Tibial artery (tissue), 4 donors: ENCODE results near the gene SLC5A5.

Source experiments
- DNase-seq, 2 donors: peaks; one replicate each; pipeline ENCODE4 v3.0.0-alpha.2; 2019
- H3K27ac ChIP-seq, 2 donors: fragments of 200-600 bp; sonication (generic) in 1 of 2; 1 replicate in 1 of 2; 2 replicates in 1 of 2; pipeline ENCODE4 v1.5.1; 2018 to 2019; ENCODE audit warnings: mild to moderate bottlenecking in 1 of 2
- H3K27me3 ChIP-seq, 2 donors: fragments of 200-600 bp; sonication (generic) in 1 of 2; one replicate each; pipeline versions ENCODE4 v1.5.1 to v1.6.0; 2016 to 2019
- H3K36me3 ChIP-seq, 3 donors: fragments of 200-600 bp; sonication (generic) in 2 of 3; one replicate each; pipeline ENCODE4 v1.5.1; 2016 to 2019; ENCODE audit warnings: mild to moderate bottlenecking in 2 of 3
- H3K4me1 ChIP-seq, 4 donors: fragments of 200-600 bp; sonication (generic) in 2 of 4; 1 replicate in 3 of 4; 2 replicates in 1 of 4; pipeline ENCODE4 v1.5.1; 2016 to 2019
- H3K4me3 ChIP-seq, 2 donors: fragments of 200-600 bp; sonication (generic) in 1 of 2; 1 replicate in 1 of 2; 2 replicates in 1 of 2; pipeline ENCODE4 v1.5.1; 2018 to 2019; ENCODE audit warnings: mild to moderate bottlenecking in 2 of 2
- H3K9me3 ChIP-seq, 3 donors: fragments of 200-600 bp; sonication (generic) in 1 of 3; one replicate each; pipeline ENCODE4 v1.5.1; 2016 to 2019
- intact Hi-C: fragments of 100-400 bp; cut with DNase I; formaldehyde crosslinking; loops from one replicate; pipeline ENCODE4 v1.15.0; 2023; ENCODE audit warnings: low total_unique reads
- TF ChIP-seq, protein P1 (sequence below), 2 experiments: fragments of 200-600 bp in 1 of 2; fragments of 450-650 bp in 1 of 2; IDR thresholded peaks; one replicate each; pipeline ENCODE4 v1.5.1; 2017 to 2019; ENCODE audit warnings: antibody characterized with exemption in 2 of 2, mild to moderate bottlenecking in 1 of 2, moderate library complexity in 1 of 2

SLC5A5 gene

DNA sequence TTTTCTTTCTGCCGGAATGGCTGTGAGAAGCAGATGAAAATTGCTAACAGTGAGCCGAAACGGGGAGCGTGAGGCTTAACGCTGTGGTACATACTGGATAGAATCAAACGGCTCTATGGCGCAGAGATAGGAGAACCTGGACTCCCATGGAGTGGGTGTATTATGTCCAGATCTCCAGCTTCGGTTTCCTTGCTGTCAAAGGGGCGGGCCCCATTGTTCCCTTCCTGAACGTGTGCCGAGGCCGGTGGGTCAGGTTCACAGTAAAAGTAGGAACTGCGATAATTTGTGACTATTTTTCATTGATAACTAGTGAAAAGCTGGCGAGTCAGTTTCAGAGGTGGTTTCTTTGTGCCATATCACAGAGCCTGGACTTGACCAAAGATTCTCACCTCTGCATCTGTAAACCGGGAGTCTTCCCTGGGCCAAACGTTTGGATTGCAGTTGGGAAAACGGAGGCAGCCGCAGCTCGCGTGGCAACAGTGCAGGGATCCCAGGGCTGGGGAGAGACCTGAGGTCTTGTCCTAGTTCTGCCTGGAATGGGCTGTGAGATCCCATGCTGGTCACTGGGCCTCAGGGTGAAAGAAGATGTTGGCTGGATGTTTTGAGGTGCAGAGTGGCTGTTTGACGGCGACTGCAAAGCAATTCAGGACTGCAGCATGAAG is 11.3 kb upstream of the SLC5A5 start:
- peak overlapping the region; percentile 83 to 87 for H3K27ac ChIP-seq
- H3K27me3 ChIP-seq: no peaks in the 10 kb centered on the region
- H3K9me3 ChIP-seq: no peaks in the 10 kb centered on the region
- intact Hi-C loops: loop anchor here (5.0 kb wide), 1 partner anchor 137 kb away; no protein-coding TSS in a partner anchor
- peak overlapping the region; percentile 77 to 85 for H3K4me3 ChIP-seq
- TF ChIP-seq, protein P1, sequence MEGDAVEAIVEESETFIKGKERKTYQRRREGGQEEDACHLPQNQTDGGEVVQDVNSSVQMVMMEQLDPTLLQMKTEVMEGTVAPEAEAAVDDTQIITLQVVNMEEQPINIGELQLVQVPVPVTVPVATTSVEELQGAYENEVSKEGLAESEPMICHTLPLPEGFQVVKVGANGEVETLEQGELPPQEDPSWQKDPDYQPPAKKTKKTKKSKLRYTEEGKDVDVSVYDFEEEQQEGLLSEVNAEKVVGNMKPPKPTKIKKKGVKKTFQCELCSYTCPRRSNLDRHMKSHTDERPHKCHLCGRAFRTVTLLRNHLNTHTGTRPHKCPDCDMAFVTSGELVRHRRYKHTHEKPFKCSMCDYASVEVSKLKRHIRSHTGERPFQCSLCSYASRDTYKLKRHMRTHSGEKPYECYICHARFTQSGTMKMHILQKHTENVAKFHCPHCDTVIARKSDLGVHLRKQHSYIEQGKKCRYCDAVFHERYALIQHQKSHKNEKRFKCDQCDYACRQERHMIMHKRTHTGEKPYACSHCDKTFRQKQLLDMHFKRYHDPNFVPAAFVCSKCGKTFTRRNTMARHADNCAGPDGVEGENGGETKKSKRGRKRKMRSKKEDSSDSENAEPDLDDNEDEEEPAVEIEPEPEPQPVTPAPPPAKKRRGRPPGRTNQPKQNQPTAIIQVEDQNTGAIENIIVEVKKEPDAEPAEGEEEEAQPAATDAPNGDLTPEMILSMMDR (IDR thresholded peaks at IDR 0.05): no peak
- H3K36me3 ChIP-seq: peaks cover 34 to 42% (median 41%) of the 10 kb centered on the region in 3 donors
- H3K4me1 ChIP-seq: peaks cover 5 to 30% (median 18%) of the 10 kb centered on the region in 4 donors
- DNase-seq: no peak

DNA sequence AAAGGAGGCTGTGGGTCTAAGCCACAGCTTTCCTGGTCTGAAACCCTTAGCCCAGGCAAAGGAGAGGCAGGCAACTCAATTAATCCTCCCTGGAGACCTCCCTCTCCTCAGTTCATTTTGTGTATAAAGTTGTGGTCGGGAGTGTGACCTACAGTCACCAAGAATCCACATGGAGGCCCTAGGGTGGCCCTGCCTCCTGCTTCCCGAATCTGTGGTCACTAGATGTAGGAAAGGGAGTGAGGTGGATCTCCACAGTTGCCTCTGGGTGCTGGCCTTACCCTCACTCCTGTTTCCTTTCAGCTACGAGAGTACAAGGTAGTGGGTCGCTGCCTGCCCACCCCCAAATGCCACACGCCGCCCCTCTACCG is 10.8 kb upstream of the SLC5A5 start:
- intact Hi-C loops: loop anchor here (5.0 kb wide), 1 partner anchor 136 kb away; no protein-coding TSS in a partner anchor
- H3K9me3 ChIP-seq: no peaks in the 10 kb centered on the region
- no peak for DNase-seq
- H3K4me3 ChIP-seq: peak overlapping the region; percentile 77 to 85
- peaks cover 34 to 47% (median 47%) of the 10 kb centered on the region in 3 donors for H3K36me3 ChIP-seq
- H3K27ac ChIP-seq: peak overlapping the region; percentile 83 to 87
- TF ChIP-seq, protein P1 (IDR thresholded peaks at IDR 0.05): no peak
- H3K27me3 ChIP-seq: no peaks in the 10 kb centered on the region
- peaks cover 5 to 30% (median 18%) of the 10 kb centered on the region in 4 donors for H3K4me1 ChIP-seq

DNA sequence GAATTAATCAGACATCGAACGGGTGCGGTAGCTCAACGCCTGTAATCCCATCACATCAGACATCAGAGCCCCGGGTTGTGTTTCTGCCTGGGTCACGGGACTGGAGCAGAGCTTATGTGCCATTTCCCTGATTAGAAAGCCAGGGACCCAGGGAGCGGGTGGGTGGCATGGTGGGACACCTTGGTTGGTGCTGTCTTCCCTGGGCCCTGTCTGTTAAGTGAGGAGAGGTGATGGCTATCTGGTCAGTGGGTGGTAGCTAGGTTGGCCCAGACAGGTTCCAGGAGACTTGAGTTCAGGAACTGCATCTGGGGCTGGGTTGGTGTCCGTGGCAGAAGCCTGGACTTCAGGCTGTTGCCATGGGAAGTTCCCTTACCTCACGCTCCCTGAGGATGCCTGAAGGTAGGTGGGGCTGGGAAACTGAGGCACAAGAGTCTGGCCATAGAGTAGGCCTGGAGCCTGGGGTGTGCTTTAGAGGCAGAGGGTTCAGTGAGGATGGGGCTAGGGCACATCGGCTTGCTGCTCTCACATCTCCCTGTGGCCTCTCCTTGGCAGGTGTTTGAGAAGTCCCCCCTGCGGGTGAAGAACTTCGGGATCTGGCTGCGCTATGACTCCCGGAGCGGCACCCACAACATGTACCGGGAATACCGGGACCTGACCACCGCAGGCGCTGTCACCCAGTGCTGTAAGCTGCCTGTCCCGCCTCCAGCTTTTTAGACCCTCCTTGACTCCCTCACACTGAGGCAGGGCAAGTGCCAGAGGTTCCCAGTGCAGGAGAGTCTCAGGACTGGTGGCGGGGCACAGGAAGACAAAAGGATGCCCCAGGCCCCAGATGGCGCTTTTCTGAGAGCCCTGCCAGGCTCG is 10.0 kb upstream of the SLC5A5 start:
- Histone ChIP-seq H3K36me3 (peaks cover 34 to 50% (median 47%) of the 10 kb centered on the region in 3 donors), H3K27ac (no peak overlapping the region)

GRCh38 chr19:17862711-17863519 is 8.8 kb upstream of the SLC5A5 start:
- Histone ChIP-seq H3K27me3 (no peaks in the 10 kb centered on the region), H3K9me3 (no peaks in the 10 kb centered on the region), H3K27ac (no peak overlapping the region), H3K4me1 (peaks cover 5 to 30% (median 18%) of the 10 kb centered on the region in 4 donors), H3K36me3 (peaks cover 34 to 50% (median 47%) of the 10 kb centered on the region in 3 donors), H3K4me3 (no peak overlapping the region)
- intact Hi-C loops: loop anchor here (5.0 kb wide), 1 partner anchor 134 kb away; no protein-coding TSS in a partner anchor
- TF ChIP-seq, protein P1 (IDR thresholded peaks at IDR 0.05): no peak
- DNase-seq: no peak

More for the DNA sequence above, 10.0 kb upstream of the SLC5A5 start:
- intact Hi-C loops: loop anchor here (5.0 kb wide), 1 partner anchor 136 kb away; no protein-coding TSS in a partner anchor
- TF ChIP-seq, protein P1 (IDR thresholded peaks at IDR 0.05): no peak
- DNase-seq: no peak
- Histone ChIP-seq H3K4me3 (peak overlapping the region in 1 of 2 donors; percentile 77), H3K9me3 (no peaks in the 10 kb centered on the region), H3K27me3 (no peaks in the 10 kb centered on the region), H3K4me1 (peaks cover 5 to 30% (median 18%) of the 10 kb centered on the region in 4 donors)
